ENCODE data around the gene RIPK1.

- TF ChIP-seq BACH1 (tag; IDR thresholded peaks at IDR 0.05) (no peak), ZMIZ1 (IDR thresholded peaks at IDR 0.05; ENCODE audit: low read depth in 2 of 2, low read length in 2 of 2) (no peak), ZNF121 (CRISPR knock-in tag; conservative IDR thresholded peaks at IDR 0.05) (no peak), RFX5 (IDR thresholded peaks at IDR 0.05; ENCODE audit: low read depth, low read length) (no peak), FOXP4 (CRISPR knock-in tag; IDR thresholded peaks at IDR 0.05; ENCODE audit: borderline replicate concordance) (no peak), POLR2AphosphoS2 (IDR thresholded peaks at IDR 0.05; ENCODE audit: low read length) (no peak), CTCF (IDR thresholded peaks at IDR 0.05 in 2 of 3, conservative IDR thresholded peaks at IDR 0.05 in 1 of 3; ENCODE audit: insufficient read depth in 2 of 3, low read depth in 1 of 3, low read length in 3 of 3) (no peak)
Measured at GRCh38 chr6:3032986-3033385, 35.3 kb upstream of the RIPK1 start.
